Neural progenitor cell (in vitro differentiated cells): ENCODE measurements around the gene SPINK1. TPM values are rescaled to one million over a fixed set of nuclear protein-coding genes. Genes with fewer than 3 reads are reported as not detected.

Experiments used
- DNase-seq: peaks from one replicate; pipeline ENCODE4 v3.0.0-alpha.2; 2016; ENCODE audit warnings: low spot score
- H2AFZ ChIP-seq: fragments of 200-600 bp; sonication (generic); replicated peaks from 2 replicates; pipeline ENCODE4 v1.6.1; 2016; ENCODE audit warnings: antibody characterized with exemption
- H3F3A ChIP-seq: fragments of 200-600 bp; sonication (generic); 2 replicates; pipeline ENCODE4 v1.6.1; 2016; ENCODE audit warnings: antibody characterized with exemption, low read depth
- H3K27ac ChIP-seq: fragments of 200-600 bp; sonication (generic); 2 replicates; pipeline ENCODE4 v1.5.1; 2016; ENCODE audit warnings: mild to moderate bottlenecking
- H3K27me3 ChIP-seq: fragments of 200-600 bp; sonication (generic); 2 replicates; pipeline ENCODE4 v1.6.1; 2016; ENCODE audit warnings: mild to moderate bottlenecking, moderate library complexity
- H3K36me3 ChIP-seq: fragments of 200-600 bp; sonication (generic); 2 replicates; pipeline ENCODE4 v1.5.1; 2016
- H3K4me1 ChIP-seq: fragments of 200-600 bp; sonication (generic); 2 replicates; pipeline ENCODE4 v1.6.1; 2016; ENCODE audit warnings: mixed run types
- H3K4me2 ChIP-seq: fragments of 200-600 bp; sonication (generic); 2 replicates; pipeline ENCODE4 v1.6.1; 2016
- H3K4me3 ChIP-seq: fragments of 200-600 bp; sonication (generic); 2 replicates; pipeline ENCODE4 v1.5.1; 2016
- H3K79me2 ChIP-seq: fragments of 200-600 bp; sonication (generic); 2 replicates; pipeline ENCODE4 v1.6.1; 2016; ENCODE audit warnings: low read depth
- H3K9ac ChIP-seq: fragments of 200-600 bp; sonication (generic); 2 replicates; pipeline ENCODE4 v1.6.1; 2016
- H3K9me3 ChIP-seq: fragments of 200-600 bp; sonication (generic); 2 replicates; pipeline ENCODE4 v1.5.1; 2016; ENCODE audit warnings: low read depth
- H4K20me1 ChIP-seq: fragments of 200-600 bp; sonication (generic); 2 replicates; pipeline ENCODE4 v1.6.1; 2016; ENCODE audit warnings: low read depth
- H3K27ac Mint-ChIP-seq: 3 replicates; pipeline ENCODE4 v1.8.0; 2021; ENCODE audit warnings: mixed read lengths
- H3K27me3 Mint-ChIP-seq: 2 replicates; pipeline ENCODE4 v1.8.0; 2022; ENCODE audit warnings: low read depth, mild to moderate bottlenecking, inconsistent platforms, moderate library complexity, mixed read lengths; ENCODE audit not compliant: insufficient read depth
- H3K36me3 Mint-ChIP-seq: 3 replicates; pipeline ENCODE4 v1.8.0; 2021; ENCODE audit warnings: mixed read lengths
- H3K4me1 Mint-ChIP-seq: 3 replicates; pipeline ENCODE4 v1.8.0; 2021; ENCODE audit warnings: mixed read lengths
- H3K4me3 Mint-ChIP-seq: 3 replicates; pipeline ENCODE4 v1.8.0; 2021; ENCODE audit warnings: mild to moderate bottlenecking, moderate library complexity, mixed read lengths
- H3K9me3 Mint-ChIP-seq: 3 replicates; pipeline ENCODE4 v1.8.0; 2020; ENCODE audit warnings: mixed read lengths
- CTCF ChIP-seq: fragments of 200-600 bp; sonication (generic); IDR thresholded peaks from 2 replicates; pipeline ENCODE4 v1.5.1; 2017; ENCODE audit warnings: antibody characterized with exemption, mild to moderate bottlenecking
- EZH2 ChIP-seq: fragments of 200-600 bp; sonication (generic); IDR thresholded peaks from 2 replicates; pipeline ENCODE4 v1.6.1; 2017; ENCODE audit warnings: antibody characterized with exemption, mild to moderate bottlenecking, moderate library complexity
- EZH2phosphoT487 ChIP-seq: fragments of 200-600 bp; sonication (generic); IDR thresholded peaks from 2 replicates; pipeline ENCODE4 v1.6.1; 2017; ENCODE audit warnings: antibody characterized with exemption
- total RNA-seq: library from RNA; depleted of rRNA; stranded (reverse); fragments of >200 nt; gene quantifications from 2 replicates; pipeline ENCODE4 v1.2.3, GENCODE V29; 2015; ENCODE audit warnings: low replicate concordance

The SPINK1 gene
- total RNA-seq, 1 donor from 2014 or later, result not detected

GRCh38 chr5:147856801-147857200, 25.3 kb upstream of the SPINK1 start:
- no peaks in the 10 kb centered on the region for H3K9me3 Mint-ChIP-seq
- H3K79me2 ChIP-seq, result no peaks in the 10 kb centered on the region
- no peak overlapping the region for H3K4me3 ChIP-seq
- peak overlapping the region; percentile 26 for H2AFZ ChIP-seq
- no peak for DNase-seq
- no peak overlapping the region for H3K9ac ChIP-seq
- no peak overlapping the region for H3K27ac ChIP-seq
- H4K20me1 ChIP-seq, result no peaks in the 10 kb centered on the region
- H3K27me3 Mint-ChIP-seq, result no peaks in the 10 kb centered on the region
- no peaks in the 10 kb centered on the region for H3F3A ChIP-seq
- H3K4me2 ChIP-seq, result no peak overlapping the region
- H3K9me3 ChIP-seq, result no peaks in the 10 kb centered on the region
- peaks cover 8% of the 10 kb centered on the region for H3K4me1 ChIP-seq
- TF ChIP-seq EZH2 (no peak), CTCF (no peak), EZH2phosphoT487 (no peak)
- no peak overlapping the region for H3K27ac Mint-ChIP-seq
- H3K4me1 Mint-ChIP-seq, result no peaks in the 10 kb centered on the region
- no peak overlapping the region for H3K4me3 Mint-ChIP-seq
- H3K36me3 Mint-ChIP-seq, result no peaks in the 10 kb centered on the region
- H3K36me3 ChIP-seq, result no peaks in the 10 kb centered on the region
- no peaks in the 10 kb centered on the region for H3K27me3 ChIP-seq

GRCh38 chr5:147855774-147856069, 24.3 kb upstream of the SPINK1 start:
- no peaks in the 10 kb centered on the region for H3K36me3 Mint-ChIP-seq
- H3K9ac ChIP-seq, result no peak overlapping the region
- H3K9me3 ChIP-seq, result no peaks in the 10 kb centered on the region
- peaks cover 8% of the 10 kb centered on the region for H3K4me1 ChIP-seq
- no peak for DNase-seq
- no peak overlapping the region for H3K4me3 ChIP-seq
- H3K9me3 Mint-ChIP-seq, result no peaks in the 10 kb centered on the region
- TF ChIP-seq EZH2, result no peak
- no peak for TF ChIP-seq EZH2phosphoT487
- no peak for TF ChIP-seq CTCF
- H3K4me2 ChIP-seq, result no peak overlapping the region
- H3K79me2 ChIP-seq, result no peaks in the 10 kb centered on the region
- no peaks in the 10 kb centered on the region for H3K36me3 ChIP-seq
- no peak overlapping the region for H3K27ac Mint-ChIP-seq
- H3K4me1 Mint-ChIP-seq, result no peaks in the 10 kb centered on the region
- H3F3A ChIP-seq, result no peaks in the 10 kb centered on the region
- H4K20me1 ChIP-seq, result no peaks in the 10 kb centered on the region
- H3K27ac ChIP-seq, result no peak overlapping the region
- no peak overlapping the region for H3K4me3 Mint-ChIP-seq
- no peaks in the 10 kb centered on the region for H3K27me3 Mint-ChIP-seq
- no peak overlapping the region for H2AFZ ChIP-seq
- H3K27me3 ChIP-seq, result no peaks in the 10 kb centered on the region

- no peaks in the 10 kb centered on the region for H3K4me1 Mint-ChIP-seq
- Histone ChIP-seq H3K79me2 (no peaks in the 10 kb centered on the region), H3F3A (no peaks in the 10 kb centered on the region), H3K4me1 (peaks cover 6% of the 10 kb centered on the region), H3K9ac (no peak overlapping the region), H3K4me3 (no peak overlapping the region), H3K36me3 (no peaks in the 10 kb centered on the region), H4K20me1 (no peaks in the 10 kb centered on the region), H3K27ac (no peak overlapping the region), H3K4me2 (no peak overlapping the region), H3K9me3 (no peaks in the 10 kb centered on the region), H3K27me3 (no peaks in the 10 kb centered on the region), H2AFZ (no peak overlapping the region)
- no peak overlapping the region for H3K27ac Mint-ChIP-seq
- no peaks in the 10 kb centered on the region for H3K9me3 Mint-ChIP-seq
- no peak overlapping the region for H3K4me3 Mint-ChIP-seq
- TF ChIP-seq EZH2phosphoT487 (no peak), CTCF (no peak), EZH2 (no peak)
- no peak for DNase-seq
- no peaks in the 10 kb centered on the region for H3K36me3 Mint-ChIP-seq
- no peaks in the 10 kb centered on the region for H3K27me3 Mint-ChIP-seq
These were observed 23.7 kb upstream of the SPINK1 start for GRCh38 chr5:147854894-147855773.
